Heart left ventricle (tissue), 16 donors: ENCODE measurements around the gene NISCH. TPM values are rescaled to one million over a fixed set of nuclear protein-coding genes. Genes with fewer than 3 reads are reported as not detected.

Experiments
- ATAC-seq, 4 donors: fragments of 200-7000 bp; cut with Tn5 transposase; one replicate each; pipeline ENCODE4 v1.9.1; 2020 to 2022; ENCODE audit warnings: moderate library complexity in 4 of 4, mild to moderate bottlenecking in 3 of 4, moderate number of reproducible peaks in 1 of 4
- DNase-seq, 5 donors: peaks; one replicate each; pipeline ENCODE4 v3.0.0-alpha.2; 2020
- H3K27ac ChIP-seq, 12 donors: fragments of 200-600 bp; sonication (generic) in 4 of 12; one replicate each; pipeline versions ENCODE4 v1.5.0 to v1.8.0; 2016 to 2022; ENCODE audit warnings: mild to moderate bottlenecking in 2 of 12
- H3K27me3 ChIP-seq, 9 donors: fragments of 200-600 bp; sonication (generic) in 2 of 9; one replicate each; pipeline versions ENCODE4 v1.5.1 to v1.8.0; 2016 to 2022; ENCODE audit warnings: mild to moderate bottlenecking in 3 of 9
- H3K36me3 ChIP-seq, 9 donors: fragments of 200-600 bp; sonication (generic) in 2 of 9; one replicate each; pipeline versions ENCODE4 v1.5.0 to v1.8.0; 2018 to 2022; ENCODE audit warnings: mild to moderate bottlenecking in 2 of 9
- H3K4me1 ChIP-seq, 12 donors: fragments of 200-600 bp; sonication (generic) in 4 of 12; one replicate each; pipeline versions ENCODE4 v1.5.0 to v1.8.0; 2016 to 2022; ENCODE audit warnings: mild to moderate bottlenecking in 3 of 12
- H3K4me3 ChIP-seq, 12 donors: fragments of 200-600 bp; sonication (generic) in 4 of 12; one replicate each; pipeline versions ENCODE4 v1.5.0 to v1.8.0; 2017 to 2022; ENCODE audit warnings: mild to moderate bottlenecking in 9 of 12, moderate library complexity in 4 of 12
- H3K9me3 ChIP-seq, 12 donors: fragments of 200-600 bp; sonication (generic) in 4 of 12; one replicate each; pipeline versions ENCODE4 v1.5.0 to v1.8.0; 2016 to 2022; ENCODE audit warnings: mild to moderate bottlenecking in 1 of 12
- CTCF ChIP-seq, 12 donors: fragments of 200-600 bp; sonication (generic) in 4 of 12; IDR thresholded peaks; one replicate each; pipeline versions ENCODE4 v1.5.0 to v1.8.0; 2018 to 2022; ENCODE audit warnings: antibody characterized with exemption in 12 of 12, mild to moderate bottlenecking in 5 of 12
- POLR2A ChIP-seq, 2 donors: fragments of 450-650 bp; IDR thresholded peaks; one replicate each; pipeline ENCODE4 v1.6.1; 2017; ENCODE audit warnings: antibody characterized with exemption in 2 of 2, mild to moderate bottlenecking in 2 of 2, moderate library complexity in 2 of 2
- WGBS, 4 donors: extraction: QIAGEN DNeasy Blood & Tissue Kit in 2 of 4; methylation state at CpG; one replicate each; pipeline versions ENCODE4 v1.1.5 to v1.1.7; 2013 to 2018; 5-methylcytosine and 5-hydroxymethylcytosine counted together
- intact Hi-C, 10 donors: fragments of 100-400 bp; cut with DNase I; formaldehyde crosslinking; loops; one replicate each; pipeline versions ENCODE4 v1.11.1 to v1.14.2; 2022
- polyA plus RNA-seq, 2 donors: library from polyadenylated mRNA; stranded (reverse); fragments of 200-250 nt; gene quantifications; one replicate each; pipeline ENCODE4 v1.2.3, GENCODE V29; 2013
- total RNA-seq, 9 donors: library from RNA; depleted of rRNA in 2 of 9; stranded (reverse); fragments of >200 nt in 2 of 9; fragmentation: NEBNext Ultra II Directional in 3 of 9; extraction: Animal tissue kit (Norgen Biotek cat#: 25700) in 3 of 9; gene quantifications; one replicate each; pipeline versions ENCODE4 v1.1.0 to v1.2.4, GENCODE V29; 2016 to 2023
- donor health status: ischemic (EF 13 %, LVEDD 7.1; RV severe dilation, severe dysfunction).
- donor health status: healthy with polysubstance abuse.
- donor health status: DM: no; HTN: yes; CAD: no.
- donor health status: DM: no; HTN: no; CAD: no.
- donor health status: ischemic (EF 25% LVEDD 6.9; RV normal size, moderate dysfunction).
- donor health status: ischemic (EF 25% LVEDD 5.7; RV mildly dilated, moderate dysfunction).
- donor health status: healthy.
- donor health status: DM: yes; HTN: yes; CAD: no.
- donor health status: ischemic (EF 35%, LVEDD 5.7; RV mildly dilated, moderate dysfunction).
- donor health status: nonischemic (EF 11% LVEDD 7.7; RV severe dilation, severe dysfunction).
- donor health status: DM: yes; HTN: yes; CAD: no.
- donor health status: PGD.
- donor health status: ischemic (EF 29% LVEDD 5.4; RV normal size, mild dysfunction).
- donor health status: nonischemic (EF 23%, LVEDD 6.1; RV moderate dilation, normal function).

NISCH gene
- total and polyA plus RNA-seq, 11 donors = 28.8 to 56.2 (median 42.0) TPM

- intact Hi-C loops = loop anchor here in 7 of 10 donors (2.0 to 5.0 kb wide), 5 partner anchors 56 to 144 kb away; partner anchors contain the start of gene NISCH (in 1 of the 7)
- H3K36me3 ChIP-seq = peaks cover 0 to 34% (median 23%) of the 10 kb centered on the region in 9 donors
- H3K4me1 ChIP-seq = peaks cover 4 to 71% (median 43%) of the 10 kb centered on the region in 12 donors
- peak overlapping the region in 11 of 12 donors; percentile 88 to 97 (median 94) for H3K27ac ChIP-seq
- no peak for TF ChIP-seq POLR2A (IDR thresholded peaks at IDR 0.05)
- TF ChIP-seq CTCF (IDR thresholded peaks at IDR 0.05) = no peak
- 46 to 56% (median 50%) methylated on average over 7 of the region's 7 CpGs for WGBS, 4 donors
- no peaks in the 10 kb centered on the region for H3K27me3 ChIP-seq
- DNase-seq (peak in 1 of 5 donors; percentile 8), ATAC-seq (no peak)
- H3K9me3 ChIP-seq = no peaks in the 10 kb centered on the region
- peak overlapping the region; percentile 47 to 88 (median 72) for H3K4me3 ChIP-seq
Observed at GRCh38 chr3:52537726-52538421, 82.5 kb downstream of the NISCH start.

- ATAC-seq (no peak), DNase-seq (no peak)
- no peaks in the 10 kb centered on the region for H3K27me3 ChIP-seq
- H3K4me1 ChIP-seq = peaks cover 4 to 67% (median 40%) of the 10 kb centered on the region in 12 donors
- WGBS, 4 donors = 79 to 87% (median 82%) methylated on average over 5 of the region's 5 CpGs
- intact Hi-C loops = loop anchor here in 7 of 10 donors (5.0 kb wide), 4 partner anchors 57 to 143 kb away; partner anchors contain the start of gene NISCH (in 1 of the 7)
- peak overlapping the region in 7 of 12 donors; percentile 28 to 88 (median 78) for H3K4me3 ChIP-seq
- TF ChIP-seq CTCF (IDR thresholded peaks at IDR 0.05) (no peak), POLR2A (IDR thresholded peaks at IDR 0.05) (no peak)
- peaks cover 0 to 45% (median 30%) of the 10 kb centered on the region in 9 donors for H3K36me3 ChIP-seq
- H3K9me3 ChIP-seq = no peaks in the 10 kb centered on the region
- peak overlapping the region in 2 of 12 donors; percentile 94 to 97 for H3K27ac ChIP-seq
Observed at GRCh38 chr3:52539010-52539653, 83.7 kb downstream of the NISCH start.

- Histone ChIP-seq H3K27me3 (no peaks in the 10 kb centered on the region), H3K4me3 (no peak overlapping the region), H3K9me3 (no peaks in the 10 kb centered on the region), H3K4me1 (peaks cover 4 to 62% (median 27%) of the 10 kb centered on the region in 12 donors), H3K36me3 (peaks cover 0 to 62% (median 49%) of the 10 kb centered on the region in 9 donors), H3K27ac (no peak overlapping the region)
- no peak for TF ChIP-seq CTCF (IDR thresholded peaks at IDR 0.05)
- intact Hi-C loops = no loop called here
- ATAC-seq (no peak), DNase-seq (no peak)
- WGBS, 4 donors = 55 to 71% (median 65%) methylated on average over 2 of the region's 2 CpGs
Observed at GRCh38 chr3:52541050-52541449, 85.6 kb downstream of the NISCH start.

Other genes starting within 250 kb of the NISCH start
- gene TLR9, start 230.0 kb upstream of the NISCH start, total RNA-seq = under 1 TPM in 8 of 9 donors, not detected in 1; 0.12 to 0.65 (median 0.29) TPM
- under 1 TPM; 0.04 to 0.23 TPM for gene TLR9, start 230.0 kb upstream of the NISCH start, polyA plus RNA-seq
- gene TWF2, start 216.4 kb upstream of the NISCH start, total RNA-seq = 100 to 1,000 TPM in 7 of 9 donors, 10 to 100 TPM in 2; 62.9 to 133 (median 117) TPM
- 100 to 1,000 TPM in 1 of 2 donors, 10 to 100 TPM in 1; 45.8 to 109 TPM for gene TWF2, start 216.4 kb upstream of the NISCH start, polyA plus RNA-seq
- gene PPM1M, start 209.8 kb upstream of the NISCH start, total RNA-seq = 10 to 100 TPM in 2 of 9 donors, 1 to 10 TPM in 7; 5.7 to 30.2 (median 8.2) TPM
- gene PPM1M, start 209.8 kb upstream of the NISCH start, polyA plus RNA-seq = 1 to 10 TPM; 5.6 to 6.6 TPM
- gene WDR82, start 177.0 kb upstream of the NISCH start, total RNA-seq = 10 to 100 TPM; 44.9 to 73.6 (median 61.2) TPM
- 10 to 100 TPM; 24.7 to 69.2 TPM for gene WDR82, start 177.0 kb upstream of the NISCH start, polyA plus RNA-seq
- 1 to 10 TPM; 2.6 to 8.4 (median 4.1) TPM for gene GLYCTK, start 167.8 kb upstream of the NISCH start, total RNA-seq
- 1 to 10 TPM; 4.7 to 6.4 TPM for gene GLYCTK, start 167.8 kb upstream of the NISCH start, polyA plus RNA-seq
- gene DNAH1, start 139.3 kb upstream of the NISCH start, total RNA-seq = 1 to 10 TPM in 8 of 9 donors, under 1 TPM in 1; 0.95 to 6.6 (median 2.8) TPM
- gene DNAH1, start 139.3 kb upstream of the NISCH start, polyA plus RNA-seq = 1 to 10 TPM; 1.2 to 3.8 TPM
- gene BAP1, start 45.6 kb upstream of the NISCH start, total RNA-seq = 10 to 100 TPM; 50.0 to 75.9 (median 55.1) TPM
- gene BAP1, start 45.6 kb upstream of the NISCH start, polyA plus RNA-seq = 10 to 100 TPM; 40.3 to 78.9 TPM
- 10 to 100 TPM; 10.8 to 27.6 (median 16.4) TPM for gene PHF7, start 44.9 kb upstream of the NISCH start, total RNA-seq
- 1 to 10 TPM; 4.0 to 4.2 TPM for gene PHF7, start 44.9 kb upstream of the NISCH start, polyA plus RNA-seq
- 10 to 100 TPM; 13.4 to 29.0 (median 14.4) TPM for gene SEMA3G, start 10.5 kb upstream of the NISCH start, total RNA-seq
- gene SEMA3G, start 10.5 kb upstream of the NISCH start, polyA plus RNA-seq = 10 to 100 TPM; 11.4 to 19.6 TPM
- gene TNNC1, start 1.6 kb upstream of the NISCH start, total RNA-seq = over 10,000 TPM in 2 of 9 donors, 1,000 to 10,000 TPM in 7; 4,301 to 15,255 (median 8,364) TPM
- over 10,000 TPM in 1 of 2 donors, 1,000 to 10,000 TPM in 1; 6,829 to 20,003 TPM for gene TNNC1, start 1.6 kb upstream of the NISCH start, polyA plus RNA-seq
- 100 to 1,000 TPM in 2 of 9 donors, 10 to 100 TPM in 7; 34.1 to 351 (median 50.6) TPM for gene STAB1, start 39.7 kb downstream of the NISCH start, total RNA-seq
- 10 to 100 TPM; 41.0 to 79.1 TPM for gene STAB1, start 39.7 kb downstream of the NISCH start, polyA plus RNA-seq
- gene NT5DC2, start 78.3 kb downstream of the NISCH start, total RNA-seq = 10 to 100 TPM; 22.8 to 99.6 (median 52.7) TPM
- 10 to 100 TPM; 61.1 to 92.7 TPM for gene NT5DC2, start 78.3 kb downstream of the NISCH start, polyA plus RNA-seq
- gene UQCC5, start 81.0 kb downstream of the NISCH start, total RNA-seq = 10 to 100 TPM in 8 of 9 donors, 1 to 10 TPM in 1; 2.0 to 73.0 (median 59.2) TPM
- gene UQCC5, start 81.0 kb downstream of the NISCH start, polyA plus RNA-seq = 100 to 1,000 TPM in 1 of 2 donors, 10 to 100 TPM in 1; 45.2 to 113 TPM
- 10 to 100 TPM; 33.8 to 61.7 (median 49.5) TPM for gene PBRM1, start 230.3 kb downstream of the NISCH start, total RNA-seq
- gene PBRM1, start 230.3 kb downstream of the NISCH start, polyA plus RNA-seq = 10 to 100 TPM in 1 of 2 donors, 1 to 10 TPM in 1; 8.5 to 17.6 TPM
- 10 to 100 TPM; 23.6 to 47.4 (median 29.4) TPM for gene GNL3, start 230.4 kb downstream of the NISCH start, total RNA-seq
- 10 to 100 TPM; 25.4 to 85.3 TPM for gene GNL3, start 230.4 kb downstream of the NISCH start, polyA plus RNA-seq